HL-60 (cell line): ENCODE measurements around the gene ZSWIM8.
A peak's percentile ranks its signal among the peaks of the same experiment; 100 is the strongest.

Experiments used
- DNase-seq, 2 experiments: peaks; one replicate each; pipeline ENCODE4 v3.0.0-alpha.2; 2010 to 2020; ENCODE audit warnings: low read depth in 1 of 2, low spot score in 1 of 2
- H3K27ac ChIP-seq: fragments of 250-450 bp; sonication (Bioruptor Pico); replicated peaks from 2 replicates; pipeline ENCODE4 v1.5.1; 2020; ENCODE audit warnings: mild to moderate bottlenecking, moderate library complexity
- H3K27me3 ChIP-seq: fragments of 250-450 bp; sonication (Bioruptor Pico); 2 replicates; pipeline ENCODE4 v1.5.1; 2021; ENCODE audit warnings: mild to moderate bottlenecking, moderate library complexity; ENCODE audit not compliant: insufficient read depth, poor library complexity, severe bottlenecking
- H3K4me3 ChIP-seq: replicated peaks from 2 replicates; pipeline ENCODE4 v1.5.1; 2011; ENCODE audit warnings: mild to moderate bottlenecking, control low read depth, low read length; ENCODE audit not compliant: insufficient read depth
- GABPA ChIP-seq: IDR thresholded peaks from 2 replicates; pipeline ENCODE4 v1.6.1; 2012; ENCODE audit warnings: low read depth
- POLR2AphosphoS5 ChIP-seq: IDR thresholded peaks from 2 replicates; pipeline ENCODE4 v1.6.1; 2012; ENCODE audit warnings: low read depth
- SPI1 ChIP-seq: IDR thresholded peaks from 2 replicates; pipeline ENCODE4 v1.6.1; 2012; ENCODE audit warnings: low read depth, mild to moderate bottlenecking, borderline replicate concordance
- TF ChIP-seq, protein P1 (sequence below): IDR thresholded peaks from 2 replicates; pipeline ENCODE4 v1.6.1; 2012; ENCODE audit warnings: low read depth; ENCODE audit not compliant: insufficient replicate concordance
- TF ChIP-seq, protein P2 (sequence below): IDR thresholded peaks from one replicate; pipeline ENCODE4 v1.5.1; 2011; ENCODE audit warnings: low read length, control low read depth, inconsistent platforms; ENCODE audit not compliant: insufficient read depth

The ZSWIM8 gene

DNA sequence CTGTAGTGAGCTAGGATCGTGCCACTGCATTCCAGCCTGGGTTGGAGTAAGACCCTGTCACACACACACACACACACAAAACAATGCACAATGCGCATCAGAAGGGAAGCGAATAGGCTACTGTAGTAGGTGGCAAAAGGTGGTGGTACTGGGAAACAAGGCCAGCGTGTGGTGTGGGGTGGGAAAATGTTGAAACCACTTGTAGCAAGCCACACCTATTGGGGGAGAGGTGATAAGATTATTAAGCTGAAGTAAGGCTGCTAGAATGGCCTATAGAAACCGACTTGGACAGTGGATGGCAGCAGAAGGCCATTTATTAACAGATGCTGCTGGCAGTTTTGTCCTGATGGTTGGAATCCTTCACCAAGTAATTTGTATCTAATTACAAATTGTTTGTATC lies 10.8 kb upstream of the ZSWIM8 start:
- TF ChIP-seq, protein P1, sequence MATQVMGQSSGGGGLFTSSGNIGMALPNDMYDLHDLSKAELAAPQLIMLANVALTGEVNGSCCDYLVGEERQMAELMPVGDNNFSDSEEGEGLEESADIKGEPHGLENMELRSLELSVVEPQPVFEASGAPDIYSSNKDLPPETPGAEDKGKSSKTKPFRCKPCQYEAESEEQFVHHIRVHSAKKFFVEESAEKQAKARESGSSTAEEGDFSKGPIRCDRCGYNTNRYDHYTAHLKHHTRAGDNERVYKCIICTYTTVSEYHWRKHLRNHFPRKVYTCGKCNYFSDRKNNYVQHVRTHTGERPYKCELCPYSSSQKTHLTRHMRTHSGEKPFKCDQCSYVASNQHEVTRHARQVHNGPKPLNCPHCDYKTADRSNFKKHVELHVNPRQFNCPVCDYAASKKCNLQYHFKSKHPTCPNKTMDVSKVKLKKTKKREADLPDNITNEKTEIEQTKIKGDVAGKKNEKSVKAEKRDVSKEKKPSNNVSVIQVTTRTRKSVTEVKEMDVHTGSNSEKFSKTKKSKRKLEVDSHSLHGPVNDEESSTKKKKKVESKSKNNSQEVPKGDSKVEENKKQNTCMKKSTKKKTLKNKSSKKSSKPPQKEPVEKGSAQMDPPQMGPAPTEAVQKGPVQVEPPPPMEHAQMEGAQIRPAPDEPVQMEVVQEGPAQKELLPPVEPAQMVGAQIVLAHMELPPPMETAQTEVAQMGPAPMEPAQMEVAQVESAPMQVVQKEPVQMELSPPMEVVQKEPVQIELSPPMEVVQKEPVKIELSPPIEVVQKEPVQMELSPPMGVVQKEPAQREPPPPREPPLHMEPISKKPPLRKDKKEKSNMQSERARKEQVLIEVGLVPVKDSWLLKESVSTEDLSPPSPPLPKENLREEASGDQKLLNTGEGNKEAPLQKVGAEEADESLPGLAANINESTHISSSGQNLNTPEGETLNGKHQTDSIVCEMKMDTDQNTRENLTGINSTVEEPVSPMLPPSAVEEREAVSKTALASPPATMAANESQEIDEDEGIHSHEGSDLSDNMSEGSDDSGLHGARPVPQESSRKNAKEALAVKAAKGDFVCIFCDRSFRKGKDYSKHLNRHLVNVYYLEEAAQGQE, result no peak
- TF ChIP-seq, protein P2, sequence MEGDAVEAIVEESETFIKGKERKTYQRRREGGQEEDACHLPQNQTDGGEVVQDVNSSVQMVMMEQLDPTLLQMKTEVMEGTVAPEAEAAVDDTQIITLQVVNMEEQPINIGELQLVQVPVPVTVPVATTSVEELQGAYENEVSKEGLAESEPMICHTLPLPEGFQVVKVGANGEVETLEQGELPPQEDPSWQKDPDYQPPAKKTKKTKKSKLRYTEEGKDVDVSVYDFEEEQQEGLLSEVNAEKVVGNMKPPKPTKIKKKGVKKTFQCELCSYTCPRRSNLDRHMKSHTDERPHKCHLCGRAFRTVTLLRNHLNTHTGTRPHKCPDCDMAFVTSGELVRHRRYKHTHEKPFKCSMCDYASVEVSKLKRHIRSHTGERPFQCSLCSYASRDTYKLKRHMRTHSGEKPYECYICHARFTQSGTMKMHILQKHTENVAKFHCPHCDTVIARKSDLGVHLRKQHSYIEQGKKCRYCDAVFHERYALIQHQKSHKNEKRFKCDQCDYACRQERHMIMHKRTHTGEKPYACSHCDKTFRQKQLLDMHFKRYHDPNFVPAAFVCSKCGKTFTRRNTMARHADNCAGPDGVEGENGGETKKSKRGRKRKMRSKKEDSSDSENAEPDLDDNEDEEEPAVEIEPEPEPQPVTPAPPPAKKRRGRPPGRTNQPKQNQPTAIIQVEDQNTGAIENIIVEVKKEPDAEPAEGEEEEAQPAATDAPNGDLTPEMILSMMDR, result no peak
- no peak for TF ChIP-seq SPI1
- TF ChIP-seq GABPA, result no peak
- no peak for TF ChIP-seq POLR2AphosphoS5
- DNase-seq, result peak; percentile 31 to 51
- Histone ChIP-seq H3K27me3 (no peaks in the 10 kb centered on the region), H3K27ac (no peak overlapping the region), H3K4me3 (peak overlapping the region; percentile 78)

DNA sequence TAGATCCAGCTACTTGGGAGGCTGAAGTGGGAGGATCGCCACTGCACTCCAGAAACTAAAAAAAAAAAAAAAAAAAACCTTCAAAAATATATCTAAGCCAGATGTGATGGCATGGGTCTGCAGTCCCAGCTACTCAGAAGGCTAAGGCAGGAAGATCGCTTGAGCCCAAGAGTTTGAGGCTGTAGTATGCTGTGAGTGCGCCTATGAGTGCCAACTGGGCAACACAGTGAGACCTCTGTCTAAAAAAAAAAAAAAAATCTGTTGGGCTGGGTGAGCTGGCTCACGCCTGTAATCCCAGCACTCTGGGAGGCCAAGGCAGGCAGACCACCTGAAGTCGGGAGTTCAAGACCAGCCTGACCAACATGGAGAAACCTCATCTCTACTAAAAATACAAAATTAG lies 6.4 kb upstream of the ZSWIM8 start:
- H3K4me3 ChIP-seq, result no peak overlapping the region
- H3K27ac ChIP-seq, result no peak overlapping the region
- TF ChIP-seq, protein P1, result no peak
- no peak for TF ChIP-seq SPI1
- no peak for TF ChIP-seq GABPA
- TF ChIP-seq, protein P2, result no peak
- TF ChIP-seq POLR2AphosphoS5, result no peak

DNA sequence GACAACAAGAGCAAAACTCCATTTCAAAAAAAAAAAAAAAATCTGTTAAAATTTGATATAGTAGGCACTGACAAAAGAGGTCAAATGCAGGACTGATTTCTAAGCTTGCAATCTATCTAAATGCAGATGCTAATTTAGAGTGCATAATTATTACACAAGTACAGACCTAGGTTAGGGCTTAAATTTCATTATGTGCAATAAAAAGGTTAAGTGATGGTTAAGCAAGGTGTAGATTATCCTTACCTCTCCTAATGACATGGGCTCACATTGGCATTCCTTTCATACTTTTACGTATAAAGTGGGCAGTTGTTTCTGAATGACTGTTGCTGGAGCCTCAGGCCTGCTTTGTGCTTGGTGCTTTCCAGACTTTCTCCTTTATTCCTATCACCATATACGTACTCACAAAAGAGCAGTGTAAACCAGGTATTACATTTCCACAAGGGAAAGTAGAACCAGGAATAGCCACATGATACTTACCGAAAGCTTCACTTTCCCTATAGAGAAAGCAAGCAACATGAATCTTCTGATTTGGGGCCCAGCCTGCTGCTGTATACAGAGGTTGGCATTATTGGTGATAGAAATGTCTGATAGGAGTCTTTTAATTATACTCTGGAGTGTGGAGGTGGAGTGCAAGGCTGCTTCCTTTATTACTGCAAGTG lies 5.7 kb upstream of the ZSWIM8 start:
- no peak overlapping the region for H3K4me3 ChIP-seq
- TF ChIP-seq GABPA (no peak), SPI1 (no peak), POLR2AphosphoS5 (no peak)
- TF ChIP-seq, protein P2, result no peak
- TF ChIP-seq, protein P1, result no peak
- no peak for DNase-seq
- no peak overlapping the region for H3K27ac ChIP-seq
- no peaks in the 10 kb centered on the region for H3K27me3 ChIP-seq

More for the DNA sequence above, 6.4 kb upstream of the ZSWIM8 start:
- DNase-seq, result no peak
- H3K27me3 ChIP-seq, result no peaks in the 10 kb centered on the region
